ENCODE data around the gene NEXMIF. TPM values are rescaled to one million over a fixed set of nuclear protein-coding genes. Genes with fewer than 3 reads are reported as not detected.
"Not testable (repeated sequence)": the region's sequence is repeated elsewhere in the genome, so short reads cannot be mapped to it uniquely, and the experiment has no call there.

Gene NEXMIF
- total RNA-seq, 1 donor from 2014 or later: not detected

DNA sequence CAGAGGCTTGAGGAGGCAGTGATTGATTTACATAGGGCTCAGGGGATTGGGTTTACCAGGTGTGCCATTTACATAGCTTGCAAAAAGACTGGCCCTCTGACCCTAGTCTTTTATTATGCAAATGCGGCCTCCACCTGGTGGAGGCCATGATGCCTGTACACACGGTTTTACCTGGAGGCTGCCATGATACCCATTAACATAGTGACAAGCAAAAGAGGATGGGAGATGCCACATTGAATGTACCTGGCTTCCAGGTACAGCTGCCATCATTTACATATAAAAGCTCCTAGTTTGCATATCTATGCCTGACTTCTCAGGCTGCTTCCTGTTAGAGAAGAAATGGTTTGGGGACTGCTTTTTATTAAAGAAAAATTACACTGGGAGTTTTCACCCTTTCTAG lies 72.0 kb downstream of the NEXMIF start:
- Mint-ChIP-seq H3K4me1 (ENCODE audit: unreplicated experiment) (no peaks in the 10 kb centered on the region), H3K36me3 (ENCODE audit: unreplicated experiment) (no peaks in the 10 kb centered on the region), H3K27me3 (ENCODE audit: unreplicated experiment) (no peaks in the 10 kb centered on the region), H3K4me3 (ENCODE audit: unreplicated experiment) (no peak overlapping the region), H3K27ac (ENCODE audit: unreplicated experiment) (no peak overlapping the region), H3K9me3 (ENCODE audit: unreplicated experiment) (peaks cover 59% of the 10 kb centered on the region)
- no peak for TF ChIP-seq CTCF (IDR thresholded peaks at IDR 0.05)
- no peak for DNase-seq (ENCODE audit: extremely low spot score, unreplicated experiment)

- no peak for DNase-seq (ENCODE audit: extremely low spot score, unreplicated experiment)
- Mint-ChIP-seq H3K4me1 (ENCODE audit: unreplicated experiment) (no peaks in the 10 kb centered on the region), H3K9me3 (ENCODE audit: unreplicated experiment) (peaks cover 17% of the 10 kb centered on the region), H3K36me3 (ENCODE audit: unreplicated experiment) (no peaks in the 10 kb centered on the region), H3K27ac (ENCODE audit: unreplicated experiment) (no peak overlapping the region), H3K4me3 (ENCODE audit: unreplicated experiment) (no peak overlapping the region), H3K27me3 (ENCODE audit: unreplicated experiment) (no peaks in the 10 kb centered on the region)
- no peak for TF ChIP-seq CTCF (IDR thresholded peaks at IDR 0.05)
These were observed 89.7 kb downstream of the NEXMIF start for GRCh38 chrX:74835566-74835965.

DNA sequence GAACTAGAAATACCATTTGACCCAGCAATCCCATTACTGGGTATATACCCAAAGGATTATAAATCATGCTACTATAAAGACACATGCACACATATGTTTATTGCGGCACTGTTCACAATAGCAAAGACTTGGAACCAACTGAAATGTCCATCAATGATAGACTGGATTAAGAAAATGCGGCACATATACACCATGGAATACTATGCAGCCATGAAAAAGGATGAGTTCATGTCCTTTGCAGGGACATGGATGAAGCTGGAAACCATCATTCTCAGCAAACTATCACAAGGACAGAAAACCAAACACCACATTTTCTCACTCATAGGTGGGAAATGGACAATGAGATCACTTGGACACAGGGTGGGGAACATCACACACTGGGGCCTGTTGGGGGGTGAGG lies 105.5 kb downstream of the NEXMIF start:
- peaks cover 27% of the 10 kb centered on the region for H3K9me3 Mint-ChIP-seq (ENCODE audit: unreplicated experiment)
- not testable (repeated sequence) for H3K4me3 Mint-ChIP-seq (ENCODE audit: unreplicated experiment); H3K27ac Mint-ChIP-seq (ENCODE audit: unreplicated experiment); DNase-seq (ENCODE audit: extremely low spot score, unreplicated experiment); H3K27me3 Mint-ChIP-seq (ENCODE audit: unreplicated experiment); H3K36me3 Mint-ChIP-seq (ENCODE audit: unreplicated experiment); H3K4me1 Mint-ChIP-seq (ENCODE audit: unreplicated experiment)

DNA sequence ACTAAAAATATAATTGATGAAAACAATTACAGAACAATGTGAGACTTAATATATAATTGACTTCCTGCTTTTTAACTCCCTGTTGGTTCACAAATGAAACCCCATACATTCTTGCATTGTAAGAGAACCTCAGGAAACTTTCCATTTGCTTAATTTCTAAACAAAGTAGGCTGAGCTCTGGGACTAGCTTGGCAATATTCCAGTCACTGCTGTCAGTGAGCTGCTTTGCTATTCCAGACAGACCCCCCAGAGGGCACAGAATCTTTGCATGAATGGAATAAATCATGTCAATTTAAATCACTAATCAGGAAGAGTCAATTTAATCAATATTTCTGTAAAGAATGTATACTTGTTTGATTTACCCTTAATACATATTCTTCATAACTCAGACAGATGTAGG lies 110.6 kb downstream of the NEXMIF start:
- DNase-seq (ENCODE audit: extremely low spot score, unreplicated experiment): no peak
- H3K27me3 Mint-ChIP-seq (ENCODE audit: unreplicated experiment): no peaks in the 10 kb centered on the region
- H3K9me3 Mint-ChIP-seq (ENCODE audit: unreplicated experiment): peaks cover 17% of the 10 kb centered on the region
- no peak overlapping the region for H3K27ac Mint-ChIP-seq (ENCODE audit: unreplicated experiment)
- no peak for TF ChIP-seq CTCF (IDR thresholded peaks at IDR 0.05)
- H3K4me1 Mint-ChIP-seq (ENCODE audit: unreplicated experiment): no peaks in the 10 kb centered on the region
- no peaks in the 10 kb centered on the region for H3K36me3 Mint-ChIP-seq (ENCODE audit: unreplicated experiment)
- H3K4me3 Mint-ChIP-seq (ENCODE audit: unreplicated experiment): no peak overlapping the region

DNA sequence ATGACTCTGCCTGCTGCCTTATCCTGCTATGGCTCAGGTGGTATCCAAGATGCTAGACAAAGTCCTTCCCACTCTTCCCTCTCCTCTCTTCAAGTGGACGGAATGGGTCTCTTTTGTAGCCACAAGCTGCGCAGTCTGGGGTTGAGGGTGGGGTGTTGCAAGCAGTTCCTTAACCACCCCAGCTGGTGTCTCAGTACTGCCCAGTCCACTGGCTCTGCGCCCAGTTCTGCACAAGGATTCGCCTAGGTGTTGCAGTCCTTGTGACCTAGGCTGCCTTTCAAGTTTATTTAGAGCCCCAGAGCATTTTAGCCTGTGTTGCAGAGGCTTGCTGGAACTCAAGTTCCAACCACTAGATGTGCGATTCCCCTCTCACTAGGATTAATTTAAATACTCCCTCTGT lies 120.7 kb downstream of the NEXMIF start:
- no peaks in the 10 kb centered on the region for H3K36me3 Mint-ChIP-seq (ENCODE audit: unreplicated experiment)
- H3K27me3 Mint-ChIP-seq (ENCODE audit: unreplicated experiment): no peaks in the 10 kb centered on the region
- no peak for DNase-seq (ENCODE audit: extremely low spot score, unreplicated experiment)
- H3K4me1 Mint-ChIP-seq (ENCODE audit: unreplicated experiment): no peaks in the 10 kb centered on the region
- no peak overlapping the region for H3K27ac Mint-ChIP-seq (ENCODE audit: unreplicated experiment)
- no peak for TF ChIP-seq CTCF (IDR thresholded peaks at IDR 0.05)
- no peak overlapping the region for H3K4me3 Mint-ChIP-seq (ENCODE audit: unreplicated experiment)
- H3K9me3 Mint-ChIP-seq (ENCODE audit: unreplicated experiment): peaks cover 23% of the 10 kb centered on the region

- Mint-ChIP-seq H3K4me3 (ENCODE audit: unreplicated experiment) (no peak overlapping the region), H3K4me1 (ENCODE audit: unreplicated experiment) (no peaks in the 10 kb centered on the region), H3K27me3 (ENCODE audit: unreplicated experiment) (no peaks in the 10 kb centered on the region), H3K27ac (ENCODE audit: unreplicated experiment) (no peak overlapping the region), H3K9me3 (ENCODE audit: unreplicated experiment) (peaks cover 26% of the 10 kb centered on the region), H3K36me3 (ENCODE audit: unreplicated experiment) (no peaks in the 10 kb centered on the region)
- TF ChIP-seq CTCF (IDR thresholded peaks at IDR 0.05): no peak
- no peak for DNase-seq (ENCODE audit: extremely low spot score, unreplicated experiment)
These were observed 125.2 kb downstream of the NEXMIF start for GRCh38 chrX:74800062-74800461.
